Measurements from ENCODE around the gene STIL.
A peak's percentile ranks its signal among the peaks of the same experiment; 100 is the strongest.

Gene STIL

GRCh38 chr1:47340227-47340626 lies 26.3 kb upstream of the STIL start:
- DNase-seq: no peak
- H3K27me3 Mint-ChIP-seq (ENCODE audit: low read depth, poor library complexity): no peaks in the 10 kb centered on the region
- no peak overlapping the region for H3K4me3 Mint-ChIP-seq
- peaks cover 41% of the 10 kb centered on the region for H3K36me3 Mint-ChIP-seq (ENCODE audit: low read depth)
- peak overlapping the region; percentile 84 for H3K27ac Mint-ChIP-seq
- peaks cover 13% of the 10 kb centered on the region for H3K4me1 Mint-ChIP-seq
- no peak for TF ChIP-seq CTCF (IDR thresholded peaks at IDR 0.05)
- H3K9me3 Mint-ChIP-seq: no peaks in the 10 kb centered on the region

GRCh38 chr1:47338249-47339077 lies 24.5 kb upstream of the STIL start:
- peaks cover 29% of the 10 kb centered on the region for H3K36me3 Mint-ChIP-seq (ENCODE audit: low read depth)
- no peak overlapping the region for H3K4me3 Mint-ChIP-seq
- H3K27me3 Mint-ChIP-seq (ENCODE audit: low read depth, poor library complexity): no peaks in the 10 kb centered on the region
- DNase-seq: no peak
- H3K4me1 Mint-ChIP-seq: peaks cover 21% of the 10 kb centered on the region
- no peaks in the 10 kb centered on the region for H3K9me3 Mint-ChIP-seq
- no peak overlapping the region for H3K27ac Mint-ChIP-seq
- no peak for TF ChIP-seq CTCF (IDR thresholded peaks at IDR 0.05)

GRCh38 chr1:47337350-47337749 lies 23.4 kb upstream of the STIL start:
- Mint-ChIP-seq H3K4me3 (no peak overlapping the region), H3K36me3 (ENCODE audit: low read depth) (peaks cover 27% of the 10 kb centered on the region), H3K27ac (no peak overlapping the region), H3K9me3 (no peaks in the 10 kb centered on the region), H3K4me1 (peaks cover 21% of the 10 kb centered on the region), H3K27me3 (ENCODE audit: low read depth, poor library complexity) (no peaks in the 10 kb centered on the region)
- no peak for TF ChIP-seq CTCF (IDR thresholded peaks at IDR 0.05)
- DNase-seq: no peak

GRCh38 chr1:47334765-47335435 lies 21.0 kb upstream of the STIL start:
- H3K27ac Mint-ChIP-seq: peak overlapping the region; percentile 98

GRCh38 chr1:47333922-47334764 lies 20.2 kb upstream of the STIL start:
- TF ChIP-seq CTCF (IDR thresholded peaks at IDR 0.05): no peak
- H3K4me1 Mint-ChIP-seq: peaks cover 21% of the 10 kb centered on the region
- peaks cover 6% of the 10 kb centered on the region for H3K27me3 Mint-ChIP-seq (ENCODE audit: low read depth, poor library complexity)
- peak overlapping the region; percentile 98 for H3K27ac Mint-ChIP-seq
- peaks cover 8% of the 10 kb centered on the region for H3K36me3 Mint-ChIP-seq (ENCODE audit: low read depth)
- no peaks in the 10 kb centered on the region for H3K9me3 Mint-ChIP-seq
- peak overlapping the region; percentile 95 for H3K4me3 Mint-ChIP-seq
- peak; percentile 77 for DNase-seq

More at GRCh38 chr1:47334765-47335435, 21.0 kb upstream of the STIL start:
- TF ChIP-seq CTCF (IDR thresholded peaks at IDR 0.05): no peak
- H3K36me3 Mint-ChIP-seq (ENCODE audit: low read depth): peaks cover 14% of the 10 kb centered on the region
- no peak for DNase-seq
- peaks cover 3% of the 10 kb centered on the region for H3K27me3 Mint-ChIP-seq (ENCODE audit: low read depth, poor library complexity)
- H3K9me3 Mint-ChIP-seq: no peaks in the 10 kb centered on the region
- peak overlapping the region; percentile 95 for H3K4me3 Mint-ChIP-seq
- peaks cover 21% of the 10 kb centered on the region for H3K4me1 Mint-ChIP-seq
